GM10847 (cell line): ENCODE results near the gene CDC42EP1.

ENCODE experiments used
- POLR2A ChIP-seq: IDR thresholded peaks from 2 replicates; pipeline ENCODE4 v1.6.1; 2011; ENCODE audit not compliant: insufficient read length; ENCODE audit errors: extremely low read depth

The CDC42EP1 gene

DNA sequence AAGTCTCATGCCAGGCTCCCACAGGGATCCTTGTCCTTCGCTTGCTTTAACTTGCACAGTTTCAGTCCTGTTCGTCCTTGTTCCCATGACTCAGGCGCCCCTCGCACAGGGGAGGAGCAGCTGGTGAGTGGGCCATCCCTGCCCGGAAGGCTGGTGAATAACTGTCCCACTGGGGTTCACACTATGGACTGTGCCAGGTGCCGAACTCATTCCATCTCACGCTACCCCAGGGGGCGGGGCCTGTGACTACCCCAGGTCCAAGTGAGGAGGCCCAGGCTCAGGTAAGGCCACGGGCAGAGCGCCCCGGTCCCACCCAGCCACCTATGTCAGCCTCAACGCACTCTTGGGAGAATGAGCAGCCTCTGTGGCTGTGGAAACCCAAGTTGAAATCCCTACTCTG is 33.9 kb upstream of the CDC42EP1 start:
- no peak for TF ChIP-seq POLR2A

DNA sequence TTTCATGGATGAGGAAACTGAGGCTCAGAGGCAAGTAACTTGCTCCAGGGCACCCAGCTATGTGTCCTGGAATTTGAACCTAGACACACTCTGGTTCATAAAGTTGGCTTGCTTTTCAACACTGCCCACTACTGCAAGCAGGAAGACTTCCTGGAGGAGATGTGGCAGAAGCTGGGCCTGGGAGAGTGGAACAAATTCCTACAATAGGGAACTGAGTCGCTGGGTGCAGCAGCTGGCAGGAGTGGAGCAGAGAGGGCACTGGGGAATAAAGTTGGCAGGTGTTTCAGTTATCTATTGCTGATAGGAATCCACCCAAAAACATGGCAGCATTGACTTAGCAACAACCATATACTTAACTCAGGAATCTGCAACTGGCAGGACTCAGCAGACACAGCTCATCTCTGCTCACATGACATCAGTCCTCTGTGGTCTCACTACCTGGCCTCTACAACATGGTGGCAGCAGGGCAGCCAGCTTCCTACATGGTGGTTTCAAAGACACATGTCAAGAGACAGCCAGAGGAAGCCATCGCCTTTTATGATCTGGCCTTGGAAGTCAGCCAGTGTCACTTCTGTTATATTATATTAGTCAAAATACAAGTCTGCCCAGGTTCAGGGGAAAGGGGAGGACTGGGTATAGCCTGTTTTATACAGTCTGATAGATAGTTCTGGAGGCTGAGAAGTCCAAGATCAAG is 30.5 kb upstream of the CDC42EP1 start:
- no peak for TF ChIP-seq POLR2A

DNA sequence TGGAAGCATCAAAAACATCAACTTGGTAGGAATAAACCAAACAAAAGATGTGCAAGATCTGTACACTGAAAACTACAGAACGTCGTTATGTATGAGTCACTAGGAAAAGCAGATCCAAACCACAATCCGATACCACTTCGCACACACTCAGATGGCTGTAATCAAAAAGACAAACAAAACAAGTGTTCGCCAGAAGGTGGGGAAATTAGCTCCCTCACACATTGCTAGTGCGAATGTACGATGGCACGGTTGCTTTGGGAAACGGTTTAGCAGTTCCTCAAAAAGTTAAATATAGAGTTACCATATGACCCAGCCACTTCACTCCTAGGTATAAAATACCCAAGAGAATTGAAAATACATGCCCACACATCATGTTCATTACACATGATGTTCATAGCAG is 26.3 kb upstream of the CDC42EP1 start:
- no peak for TF ChIP-seq POLR2A

DNA sequence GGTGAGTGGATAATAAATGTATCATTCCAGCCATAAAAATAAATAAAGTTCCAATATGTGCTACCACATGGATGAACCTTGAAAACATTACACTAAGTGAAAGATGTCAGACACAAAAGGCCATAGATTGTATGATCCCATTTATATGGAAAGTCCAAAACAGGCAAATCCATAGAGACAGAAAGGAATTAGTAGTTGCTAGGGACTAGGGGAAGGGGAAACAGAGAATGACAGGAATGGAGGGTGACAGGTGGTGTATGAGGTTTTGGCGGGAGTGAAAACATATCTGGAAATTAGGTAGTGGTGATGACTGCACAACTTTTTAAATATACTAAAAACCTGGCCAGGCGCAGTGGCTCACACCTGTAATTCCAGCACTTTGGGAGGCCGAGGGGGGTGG is 25.8 kb upstream of the CDC42EP1 start:
- TF ChIP-seq POLR2A = no peak

- TF ChIP-seq POLR2A = no peak
These were observed 25.1 kb upstream of the CDC42EP1 start for GRCh38 chr22:37535159-37535558.

- TF ChIP-seq POLR2A = no peak
These were observed 21.5 kb upstream of the CDC42EP1 start for GRCh38 chr22:37538590-37539357.

- no peak for TF ChIP-seq POLR2A
These were observed 17.3 kb upstream of the CDC42EP1 start for GRCh38 chr22:37542959-37543358.

DNA sequence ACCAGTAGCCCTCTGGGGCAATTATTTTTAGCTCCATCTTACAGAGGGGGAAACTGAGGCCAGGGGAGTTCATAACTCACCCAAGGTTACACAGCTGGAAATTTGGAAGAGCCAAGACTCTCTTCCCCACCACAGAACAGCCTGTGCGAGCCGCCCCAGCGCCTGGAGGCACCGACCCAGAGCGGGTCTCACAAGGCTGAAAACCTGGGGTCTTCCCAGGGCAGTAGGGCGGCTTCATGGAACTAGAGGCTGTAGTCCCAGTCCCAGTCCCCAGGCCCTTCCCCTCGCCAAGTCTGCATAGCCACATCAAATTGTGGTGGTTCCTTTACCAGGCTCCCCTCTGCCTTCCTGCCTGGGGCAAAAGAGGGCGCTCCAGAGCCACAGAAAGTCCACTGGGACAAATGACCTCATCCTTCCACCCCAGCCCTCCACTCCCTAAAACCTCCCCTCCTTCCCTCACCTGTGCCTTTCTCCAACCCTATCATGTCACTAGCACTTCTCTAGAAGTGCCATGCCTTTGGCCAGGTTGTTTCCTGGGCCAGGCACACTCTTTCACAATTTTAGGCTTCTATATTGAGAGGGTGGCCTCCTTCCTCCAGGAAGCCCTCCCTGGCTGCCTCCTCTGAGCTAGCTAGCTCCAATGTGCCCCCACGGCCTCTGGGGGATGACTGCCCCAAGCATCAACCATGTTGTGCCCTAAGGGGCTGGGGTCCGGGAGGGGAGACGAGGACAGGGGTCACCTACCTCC is 15.2 kb upstream of the CDC42EP1 start:
- no peak for TF ChIP-seq POLR2A

- no peak for TF ChIP-seq POLR2A
These were observed 14.4 kb upstream of the CDC42EP1 start for GRCh38 chr22:37545703-37546436.

DNA sequence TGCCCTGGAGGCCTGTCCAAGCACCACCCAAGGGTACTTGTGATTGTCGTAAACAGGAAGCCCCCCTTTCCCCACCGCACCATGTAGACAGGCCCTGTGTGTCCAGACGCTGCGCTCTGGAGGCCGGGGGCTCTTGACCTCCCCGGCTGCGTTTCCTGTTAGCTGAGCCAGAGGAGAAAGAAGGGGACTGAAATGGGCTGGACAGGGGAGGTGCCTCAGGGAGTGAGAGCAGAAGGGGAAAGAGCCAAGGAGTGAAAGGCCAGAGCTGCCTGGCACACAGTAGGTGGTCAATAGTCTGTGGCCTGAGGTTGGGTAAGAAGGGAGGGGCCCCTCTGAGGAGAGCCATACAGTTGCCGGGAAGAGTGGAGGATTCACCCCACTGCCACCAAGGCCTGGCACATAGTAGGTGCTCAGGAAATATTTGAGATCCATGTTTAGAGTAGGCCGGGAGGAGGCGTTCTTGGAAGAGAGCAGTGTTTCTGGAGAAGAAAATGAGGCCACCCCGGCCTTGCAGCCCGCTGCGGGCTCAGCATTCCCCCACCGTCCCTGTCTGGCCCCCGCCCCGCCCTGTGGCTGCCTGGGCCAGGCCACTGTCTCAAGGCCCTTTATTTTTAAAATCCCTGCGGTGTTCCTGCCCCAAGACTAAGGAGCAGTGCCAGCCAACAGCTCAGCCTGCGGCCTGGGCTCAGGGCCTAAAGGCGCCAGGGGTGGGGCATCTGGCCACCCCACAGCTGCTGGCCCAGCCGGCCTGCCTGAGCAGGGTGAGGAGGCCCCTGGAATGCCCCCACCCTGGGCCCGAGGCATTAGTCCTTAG is 13.6 kb upstream of the CDC42EP1 start:
- no peak for TF ChIP-seq POLR2A

DNA sequence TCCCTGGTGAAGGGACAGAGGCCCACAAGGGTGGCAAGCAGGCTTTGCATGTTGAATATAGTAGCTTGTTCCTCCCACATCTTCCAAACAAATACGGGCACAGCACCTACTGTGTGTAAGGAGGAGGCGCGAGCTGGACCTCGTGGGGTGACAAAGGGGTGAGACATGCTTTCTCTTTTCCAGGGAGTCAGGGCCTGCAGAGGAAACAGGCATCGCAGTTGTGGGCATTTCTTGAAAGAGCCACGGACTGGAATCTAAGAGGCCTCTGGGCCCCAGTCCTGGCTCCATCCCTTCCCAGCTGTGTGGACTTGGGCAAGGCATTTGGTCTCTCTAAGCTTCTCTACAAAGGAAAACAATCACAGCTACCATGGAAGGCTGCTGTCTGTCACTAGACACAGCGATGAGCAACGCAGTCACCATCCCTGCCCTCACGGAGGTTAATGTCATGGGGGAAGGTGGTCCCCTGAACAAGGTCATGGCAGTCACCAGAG is 13.0 kb upstream of the CDC42EP1 start:
- TF ChIP-seq POLR2A = no peak

GRCh38 chr22:37549704-37550059 is 10.6 kb upstream of the CDC42EP1 start:
- no peak for TF ChIP-seq POLR2A

- no peak for TF ChIP-seq POLR2A
These were observed 8.3 kb upstream of the CDC42EP1 start for GRCh38 chr22:37551981-37552380.

DNA sequence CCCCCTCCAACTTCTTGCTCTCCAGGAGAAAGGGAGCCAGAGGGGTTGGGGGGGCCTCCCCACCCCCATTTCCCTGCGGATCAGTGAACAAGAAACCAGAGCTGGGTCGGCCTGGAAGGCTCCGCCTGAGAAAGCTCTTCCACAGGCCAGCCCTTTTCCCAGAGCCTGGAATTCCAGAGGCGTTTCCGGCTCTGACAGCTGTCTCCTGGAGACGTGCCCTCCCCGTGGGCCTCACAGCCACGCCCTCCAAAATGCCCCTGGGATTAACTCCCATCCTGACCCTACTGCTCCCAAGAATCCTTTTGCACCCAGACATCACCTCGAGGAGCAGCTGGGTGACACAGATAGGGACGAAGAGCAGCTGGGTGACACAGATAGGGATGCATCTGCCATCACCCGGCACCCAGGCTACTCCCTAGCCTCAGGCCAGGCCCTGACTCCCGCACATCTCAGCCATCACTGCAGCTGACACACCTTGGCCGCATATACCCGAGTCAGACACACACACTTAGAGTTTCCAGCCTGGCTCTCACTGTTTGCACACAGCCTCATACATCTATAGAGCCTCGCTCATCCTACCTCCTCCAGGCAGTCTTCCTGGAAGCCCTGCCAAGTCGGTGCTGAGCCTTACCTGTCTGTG is 7.6 kb upstream of the CDC42EP1 start:
- no peak for TF ChIP-seq POLR2A
